ENCODE measurements around the gene GLA. TPM values are rescaled to one million over a fixed set of nuclear protein-coding genes. Genes with fewer than 3 reads are reported as not detected.

The GLA gene
- total and polyA plus RNA-seq, 4 donors, result 23.7 to 41.4 (median 25.6) TPM

GRCh38 chrX:101370888-101371504 lies 36.7 kb downstream of the GLA start:
- ATAC-seq (ENCODE audit: low FRiP score), result no peak
- intact Hi-C loops (cut with DNase I), result no loop called here

GRCh38 chrX:101369687-101370086 lies 38.0 kb downstream of the GLA start:
- H3K9me3 ChIP-seq (ENCODE audit: control insufficient read depth, low read length), result no peaks in the 10 kb centered on the region
- no peak overlapping the region for H3K27ac ChIP-seq (ENCODE audit: low read depth in 1 of 2, low read length in 2 of 2)
- 64 to 82% methylated on average over 6 of the region's 6 CpGs for WGBS, 2 donors
- intact Hi-C loops (cut with DNase I), result no loop called here
- H3K36me3 ChIP-seq (ENCODE audit: control insufficient read depth in 1 of 2, insufficient read depth in 2 of 2, low read length in 1 of 2), result no peaks in the 10 kb centered on the region
- no peaks in the 10 kb centered on the region for H3K4me1 ChIP-seq (ENCODE audit: control insufficient read depth in 1 of 2, insufficient read depth in 2 of 2, low read length in 2 of 2)
- H3K27me3 ChIP-seq (ENCODE audit: control insufficient read depth in 1 of 2, insufficient read depth in 2 of 2, low read length in 1 of 2), result no peaks in the 10 kb centered on the region
- ATAC-seq (ENCODE audit: low FRiP score) (no peak), DNase-seq (no peak)
- H3K4me3 ChIP-seq (ENCODE audit: low read length in 2 of 2), result no peak overlapping the region

More at GRCh38 chrX:101370888-101371504, 36.7 kb downstream of the GLA start:
- H3K27ac ChIP-seq (ENCODE audit: low read depth in 1 of 2, low read length in 2 of 2), result no peak overlapping the region
- WGBS, 2 donors, result 22 to 36% methylated on average over 3 of the region's 3 CpGs
- H3K4me3 ChIP-seq (ENCODE audit: low read length in 2 of 2), result no peak overlapping the region
- no peak for DNase-seq
- no peaks in the 10 kb centered on the region for H3K9me3 ChIP-seq (ENCODE audit: control insufficient read depth, low read length)
- no peaks in the 10 kb centered on the region for H3K4me1 ChIP-seq (ENCODE audit: control insufficient read depth in 1 of 2, insufficient read depth in 2 of 2, low read length in 2 of 2)
- no peaks in the 10 kb centered on the region for H3K27me3 ChIP-seq (ENCODE audit: control insufficient read depth in 1 of 2, insufficient read depth in 2 of 2, low read length in 1 of 2)
- H3K36me3 ChIP-seq (ENCODE audit: control insufficient read depth in 1 of 2, insufficient read depth in 2 of 2, low read length in 1 of 2), result no peaks in the 10 kb centered on the region

DNA sequence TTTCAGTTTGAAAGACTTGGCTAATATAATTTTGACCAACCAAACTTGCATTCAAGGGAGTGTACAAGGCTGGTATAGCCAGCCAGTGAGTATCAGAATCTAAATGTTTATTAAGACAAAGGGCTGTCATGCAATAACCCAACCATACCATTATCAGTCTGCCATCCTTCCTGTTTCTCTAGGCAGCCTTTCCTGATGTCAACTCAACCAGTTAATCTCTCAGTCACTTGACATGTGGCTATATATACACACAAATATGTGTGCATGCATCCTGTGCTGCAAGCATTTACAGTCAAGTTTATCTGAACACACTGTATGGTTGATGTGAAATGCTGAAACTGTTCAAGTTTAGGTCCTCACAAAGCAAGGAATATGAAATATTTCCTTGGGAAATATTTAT lies 38.9 kb downstream of the GLA start:
- Histone ChIP-seq H3K4me3 (ENCODE audit: low read length in 2 of 2) (no peak overlapping the region), H3K27ac (ENCODE audit: low read depth in 1 of 2, low read length in 2 of 2) (no peak overlapping the region), H3K36me3 (ENCODE audit: control insufficient read depth in 1 of 2, insufficient read depth in 2 of 2, low read length in 1 of 2) (no peaks in the 10 kb centered on the region), H3K9me3 (ENCODE audit: control insufficient read depth, low read length) (no peaks in the 10 kb centered on the region), H3K27me3 (ENCODE audit: control insufficient read depth in 1 of 2, insufficient read depth in 2 of 2, low read length in 1 of 2) (no peaks in the 10 kb centered on the region), H3K4me1 (ENCODE audit: control insufficient read depth in 1 of 2, insufficient read depth in 2 of 2, low read length in 2 of 2) (no peaks in the 10 kb centered on the region)
- intact Hi-C loops (cut with DNase I), result no loop called here
- ATAC-seq (ENCODE audit: low FRiP score) (no peak), DNase-seq (no peak)

DNA sequence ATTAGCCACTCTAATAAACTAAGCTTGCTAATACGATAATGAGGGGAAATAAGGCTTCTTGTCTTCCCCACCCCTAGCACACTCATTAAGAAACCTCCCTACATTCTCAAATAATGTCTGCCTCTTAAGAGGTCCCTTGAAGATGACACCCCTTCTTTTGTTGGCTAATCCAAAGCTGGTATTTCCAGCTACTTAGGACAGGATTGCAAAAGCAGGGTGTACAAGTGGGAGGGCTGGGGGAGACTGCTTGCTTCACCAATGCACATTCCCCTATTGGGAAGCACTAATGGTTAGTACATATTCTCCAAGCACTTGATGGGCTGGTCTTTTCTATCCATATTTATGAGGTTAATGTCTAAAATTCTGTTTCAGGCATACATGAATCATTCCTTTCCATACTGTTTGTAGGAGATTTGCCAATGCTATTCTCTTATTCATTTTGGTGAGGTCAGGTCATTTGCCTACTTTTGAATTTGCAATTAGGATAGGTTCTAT lies 42.4 kb downstream of the GLA start:
- no peaks in the 10 kb centered on the region for H3K4me1 ChIP-seq (ENCODE audit: control insufficient read depth in 1 of 2, insufficient read depth in 2 of 2, low read length in 2 of 2)
- intact Hi-C loops (cut with DNase I), result no loop called here
- 92 to 100% methylated on average over 1 of the region's 1 CpG for WGBS, 2 donors
- no peak for ATAC-seq (ENCODE audit: low FRiP score)
- no peak overlapping the region for H3K27ac ChIP-seq (ENCODE audit: low read depth in 1 of 2, low read length in 2 of 2)
- no peaks in the 10 kb centered on the region for H3K27me3 ChIP-seq (ENCODE audit: control insufficient read depth in 1 of 2, insufficient read depth in 2 of 2, low read length in 1 of 2)
- no peak for DNase-seq
- H3K36me3 ChIP-seq (ENCODE audit: control insufficient read depth in 1 of 2, insufficient read depth in 2 of 2, low read length in 1 of 2), result no peaks in the 10 kb centered on the region
- H3K9me3 ChIP-seq (ENCODE audit: control insufficient read depth, low read length), result no peaks in the 10 kb centered on the region
- H3K4me3 ChIP-seq (ENCODE audit: low read length in 2 of 2), result no peak overlapping the region

DNA sequence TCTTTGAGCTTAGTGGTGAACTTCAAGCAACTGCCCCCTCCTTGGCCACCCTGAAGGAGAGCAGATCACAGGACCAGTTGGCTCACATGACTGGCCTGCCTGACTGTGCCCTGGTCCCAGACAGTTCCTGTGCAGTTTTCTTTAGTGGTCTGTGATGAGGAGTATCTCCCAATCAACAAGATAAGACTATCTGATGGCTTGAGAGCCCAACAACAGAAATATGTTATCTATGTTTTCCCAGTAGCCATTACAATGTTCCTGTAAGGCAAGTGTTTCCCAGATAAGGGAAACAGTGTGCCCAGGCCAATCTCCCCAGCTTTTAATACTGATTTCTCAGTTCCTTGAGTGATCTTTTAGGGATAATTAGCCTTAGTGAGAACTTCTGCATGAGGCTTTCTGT lies 45.0 kb downstream of the GLA start:
- H3K27ac ChIP-seq (ENCODE audit: low read depth in 1 of 2, low read length in 2 of 2), result no peak overlapping the region
- no peak overlapping the region for H3K4me3 ChIP-seq (ENCODE audit: low read length in 2 of 2)
- no peaks in the 10 kb centered on the region for H3K4me1 ChIP-seq (ENCODE audit: control insufficient read depth in 1 of 2, insufficient read depth in 2 of 2, low read length in 2 of 2)
- no peak for ATAC-seq (ENCODE audit: low FRiP score)
- H3K27me3 ChIP-seq (ENCODE audit: control insufficient read depth in 1 of 2, insufficient read depth in 2 of 2, low read length in 1 of 2), result no peaks in the 10 kb centered on the region
- H3K9me3 ChIP-seq (ENCODE audit: control insufficient read depth, low read length), result no peaks in the 10 kb centered on the region
- H3K36me3 ChIP-seq (ENCODE audit: control insufficient read depth in 1 of 2, insufficient read depth in 2 of 2, low read length in 1 of 2), result no peaks in the 10 kb centered on the region
- intact Hi-C loops (cut with DNase I), result no loop called here
- no peak for DNase-seq

DNA sequence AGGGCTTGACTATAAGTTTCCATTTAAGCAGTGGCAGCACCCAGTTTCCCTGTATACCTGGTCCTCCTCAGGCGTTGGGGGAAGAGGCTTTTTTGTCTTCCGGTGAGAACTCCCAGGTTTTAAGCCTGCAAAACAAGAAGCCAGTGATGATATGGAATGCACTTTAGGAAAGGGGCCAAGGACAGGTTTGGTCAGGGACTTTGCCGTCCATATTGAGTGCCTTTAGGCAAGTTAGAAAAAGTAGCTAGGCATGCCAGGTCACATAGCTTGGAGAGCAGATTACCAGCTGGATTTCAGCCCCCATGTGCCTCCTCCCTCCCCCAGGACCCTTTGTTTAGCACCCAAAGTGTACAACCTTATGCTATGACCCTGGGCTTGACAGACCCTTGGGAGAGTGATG lies 45.6 kb downstream of the GLA start:
- no peak overlapping the region for H3K27ac ChIP-seq (ENCODE audit: low read depth in 1 of 2, low read length in 2 of 2)
- 73 to 79% methylated on average over 3 of the region's 3 CpGs for WGBS, 2 donors
- no peak for ATAC-seq (ENCODE audit: low FRiP score)
- no peaks in the 10 kb centered on the region for H3K4me1 ChIP-seq (ENCODE audit: control insufficient read depth in 1 of 2, insufficient read depth in 2 of 2, low read length in 2 of 2)
- intact Hi-C loops (cut with DNase I), result no loop called here
- no peaks in the 10 kb centered on the region for H3K36me3 ChIP-seq (ENCODE audit: control insufficient read depth in 1 of 2, insufficient read depth in 2 of 2, low read length in 1 of 2)
- no peaks in the 10 kb centered on the region for H3K27me3 ChIP-seq (ENCODE audit: control insufficient read depth in 1 of 2, insufficient read depth in 2 of 2, low read length in 1 of 2)
- H3K9me3 ChIP-seq (ENCODE audit: control insufficient read depth, low read length), result no peaks in the 10 kb centered on the region
- H3K4me3 ChIP-seq (ENCODE audit: low read length in 2 of 2), result no peak overlapping the region
- DNase-seq, result no peak

DNA sequence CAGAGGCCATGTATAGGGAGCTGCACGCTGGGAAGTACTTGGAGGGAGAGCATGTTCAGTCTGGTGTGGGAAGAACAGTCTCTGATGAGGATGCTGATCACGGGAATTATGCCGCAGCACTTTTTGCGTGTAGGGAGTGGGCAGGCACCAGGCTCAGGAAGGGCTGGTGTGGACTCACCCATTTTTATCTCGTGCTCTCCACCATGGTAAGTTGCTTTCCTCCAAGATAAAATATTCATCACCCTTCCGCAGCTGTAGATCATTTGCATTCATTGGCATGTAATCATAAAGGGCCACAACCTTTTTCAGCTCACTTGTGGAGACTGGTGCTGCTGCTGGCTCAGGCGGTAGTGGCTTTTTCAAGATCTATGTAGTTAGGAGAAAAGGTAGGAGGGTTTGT lies 47.3 kb downstream of the GLA start:
- Histone ChIP-seq H3K4me1 (ENCODE audit: control insufficient read depth in 1 of 2, insufficient read depth in 2 of 2, low read length in 2 of 2) (no peaks in the 10 kb centered on the region), H3K27me3 (ENCODE audit: control insufficient read depth in 1 of 2, insufficient read depth in 2 of 2, low read length in 1 of 2) (no peaks in the 10 kb centered on the region), H3K9me3 (ENCODE audit: control insufficient read depth, low read length) (no peaks in the 10 kb centered on the region), H3K4me3 (ENCODE audit: low read length in 2 of 2) (no peak overlapping the region), H3K36me3 (ENCODE audit: control insufficient read depth in 1 of 2, insufficient read depth in 2 of 2, low read length in 1 of 2) (no peaks in the 10 kb centered on the region), H3K27ac (ENCODE audit: low read depth in 1 of 2, low read length in 2 of 2) (no peak overlapping the region)
- intact Hi-C loops (cut with DNase I), result no loop called here
- 61% methylated on average over 7 of the region's 7 CpGs for WGBS, 2 donors
- no peak for ATAC-seq (ENCODE audit: low FRiP score)
- DNase-seq, result no peak

DNA sequence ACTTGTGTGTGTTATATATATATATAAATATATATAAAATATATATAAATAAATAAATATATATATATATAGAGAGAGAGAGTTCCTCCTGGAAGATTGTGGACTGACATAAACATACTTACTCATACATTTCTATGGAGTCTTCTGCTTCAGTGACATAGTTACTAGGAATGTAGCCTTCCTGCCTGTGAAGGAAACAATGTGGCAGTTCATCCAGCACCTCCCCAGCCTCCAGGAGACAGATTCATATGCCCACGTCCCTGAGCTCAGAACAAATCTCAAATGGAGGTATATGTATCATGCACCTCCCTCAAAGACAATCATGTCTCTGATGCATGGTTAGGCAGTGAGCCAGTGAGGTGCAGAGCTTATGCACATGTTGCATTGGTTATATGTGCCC lies 47.8 kb downstream of the GLA start:
- Histone ChIP-seq H3K36me3 (ENCODE audit: control insufficient read depth in 1 of 2, insufficient read depth in 2 of 2, low read length in 1 of 2) (no peaks in the 10 kb centered on the region), H3K4me3 (ENCODE audit: low read length in 2 of 2) (no peak overlapping the region), H3K27ac (ENCODE audit: low read depth in 1 of 2, low read length in 2 of 2) (no peak overlapping the region), H3K4me1 (ENCODE audit: control insufficient read depth in 1 of 2, insufficient read depth in 2 of 2, low read length in 2 of 2) (no peaks in the 10 kb centered on the region), H3K27me3 (ENCODE audit: control insufficient read depth in 1 of 2, insufficient read depth in 2 of 2, low read length in 1 of 2) (no peaks in the 10 kb centered on the region), H3K9me3 (ENCODE audit: control insufficient read depth, low read length) (no peaks in the 10 kb centered on the region)
- no peak for DNase-seq
- no peak for ATAC-seq (ENCODE audit: low FRiP score)
- intact Hi-C loops (cut with DNase I), result no loop called here
- 54 to 57% methylated on average over 1 of the region's 1 CpG for WGBS, 2 donors

DNA sequence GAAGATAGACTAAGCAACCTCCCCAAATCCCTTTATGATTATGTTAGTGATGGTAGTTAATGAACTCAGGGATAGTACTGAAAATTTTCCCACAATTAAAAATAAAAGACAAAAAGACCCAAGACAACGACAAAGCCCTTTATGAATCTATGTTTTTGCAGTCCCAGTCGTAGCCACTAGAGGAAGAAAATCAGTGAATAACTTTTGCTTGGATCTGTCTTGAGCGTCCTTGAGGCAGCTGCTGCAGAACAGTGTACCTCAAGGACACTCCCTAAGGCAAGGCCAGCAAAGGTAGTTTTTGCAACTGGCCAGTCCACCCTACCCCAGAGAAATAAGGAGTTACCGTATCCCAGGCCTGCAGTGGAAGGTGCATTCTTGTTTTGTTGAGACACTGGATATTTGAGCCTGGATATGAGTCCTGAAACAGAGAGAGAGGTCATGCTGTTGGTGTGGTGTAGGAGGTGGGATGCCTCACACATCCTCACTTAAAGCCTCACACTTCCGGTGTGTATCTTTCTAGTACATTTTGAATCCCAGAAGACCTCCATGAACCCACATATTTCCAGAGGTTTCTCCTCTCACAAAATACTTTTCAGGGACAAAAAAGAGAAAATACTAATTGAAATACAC lies 50.4 kb downstream of the GLA start:
- WGBS, 2 donors, result 35 to 39% methylated on average over 5 of the region's 5 CpGs
- Histone ChIP-seq H3K4me3 (ENCODE audit: low read length in 2 of 2) (no peak overlapping the region), H3K27ac (ENCODE audit: low read depth in 1 of 2, low read length in 2 of 2) (no peak overlapping the region), H3K36me3 (ENCODE audit: control insufficient read depth in 1 of 2, insufficient read depth in 2 of 2, low read length in 1 of 2) (no peaks in the 10 kb centered on the region), H3K9me3 (ENCODE audit: control insufficient read depth, low read length) (no peaks in the 10 kb centered on the region), H3K27me3 (ENCODE audit: control insufficient read depth in 1 of 2, insufficient read depth in 2 of 2, low read length in 1 of 2) (no peaks in the 10 kb centered on the region), H3K4me1 (ENCODE audit: control insufficient read depth in 1 of 2, insufficient read depth in 2 of 2, low read length in 2 of 2) (no peaks in the 10 kb centered on the region)
- ATAC-seq (ENCODE audit: low FRiP score) (no peak), DNase-seq (no peak)
- intact Hi-C loops (cut with DNase I), result no loop called here

Data from aorta (tissue), 5 donors.